GM12878 (cell line): Measurements from ENCODE around the gene HEG1. TPM values are rescaled to one million over a fixed set of nuclear protein-coding genes. Genes with fewer than 3 reads are reported as not detected.

ENCODE experiments used
- ATAC-seq: fragments of 200-7000 bp; cut with Tn5 transposase; 3 replicates; pipeline ENCODE4 v1.9.1; 2020; ENCODE audit warnings: mild to moderate bottlenecking, moderate library complexity
- BruUV-seq: library from RNA; stranded (reverse); fragments of 400-500 nt; replicated peaks from 2 replicates; lab custom pipeline; 2021; lab: Mats Ljungman, UMichigan
- CTCF ChIA-PET: fragments of 300-600 bp; sonication (Branson Sonifier 250); formaldehyde crosslinking; extraction: SDS; loops from one replicate; lab custom pipeline; 2021; ENCODE audit warnings: inconsistent platforms; lab: Yijun Ruan, JAX
- POLR2A ChIA-PET: fragments of 350-600 bp; formaldehyde crosslinking; extraction: SDS; loops from one replicate; lab custom pipeline; 2021; ENCODE audit warnings: inconsistent platforms; lab: Charles Lee
- RAD21 ChIA-PET: fragments of 300-600 bp; sonication (Branson Sonifier 250); formaldehyde crosslinking; loops from one replicate; lab custom pipeline; 2023; ENCODE audit warnings: antibody characterized with exemption; ENCODE audit not compliant: unreplicated experiment; lab: Charles Lee
- SMC1A ChIA-PET: fragments of 300-600 bp; sonication (Branson Sonifier 250); formaldehyde crosslinking; loops from one replicate; lab custom pipeline; 2023; ENCODE audit not compliant: unreplicated experiment, uncharacterized antibody; lab: Charles Lee
- DNase-seq: peaks from one replicate; pipeline ENCODE4 v3.0.0-alpha.2; 2011; ENCODE audit warnings: low read depth, low spot score
- FAIRE-seq: peaks from 3 replicates; lab custom pipeline; 2011; peaks lifted over from hg19 to GRCh38; lab: Jason Lieb, UNC
- H2AFZ ChIP-seq: 2 replicates; pipeline ENCODE4 v1.6.0; 2011; ENCODE audit warnings: low read depth, low read length, control low read depth; ENCODE audit not compliant: control insufficient read depth
- H3K27ac ChIP-seq: 2 replicates; pipeline ENCODE4 v1.5.1; 2011; ENCODE audit warnings: control low read depth; ENCODE audit not compliant: control insufficient read depth, insufficient read depth
- H3K27me3 ChIP-seq, 2 experiments: replicated peaks in 1 of 2; 2 replicates each; pipeline versions ENCODE4 v1.6.0 to v1.6.1; 2011; ENCODE audit warnings: low read length in 1 of 2; ENCODE audit not compliant: control insufficient read depth in 2 of 2, insufficient read depth in 2 of 2
- H3K36me3 ChIP-seq, 2 experiments: 2 replicates each; pipeline ENCODE4 v1.5.1; 2011; ENCODE audit warnings: low read length in 1 of 2; ENCODE audit not compliant: control insufficient read depth in 2 of 2, insufficient read depth in 2 of 2
- H3K4me1 ChIP-seq: 2 replicates; pipeline ENCODE4 v1.6.1; 2011; ENCODE audit warnings: mild to moderate bottlenecking, low read length, moderate library complexity, mixed read lengths; ENCODE audit not compliant: control insufficient read depth, insufficient read depth
- H3K4me2 ChIP-seq: 2 replicates; pipeline ENCODE4 v1.6.0; 2011; ENCODE audit warnings: control low read depth; ENCODE audit not compliant: control insufficient read depth, insufficient read depth
- H3K4me3 ChIP-seq: fragments of 200-600 bp; sonication (generic); 2 replicates; pipeline ENCODE4 v1.5.1; 2016
- H3K79me2 ChIP-seq: 2 replicates; pipeline ENCODE4 v1.6.0; 2011; ENCODE audit warnings: low read length; ENCODE audit not compliant: control insufficient read depth, insufficient read depth
- H3K9ac ChIP-seq: 2 replicates; pipeline ENCODE4 v1.8.0; 2011; ENCODE audit warnings: low read length, control low read depth, mixed read lengths; ENCODE audit not compliant: control insufficient read depth, insufficient read depth
- H3K9me3 ChIP-seq: replicated peaks from 3 replicates; pipeline ENCODE4 v1.5.1; 2011; ENCODE audit warnings: mild to moderate bottlenecking, low read length; ENCODE audit not compliant: control insufficient read depth, insufficient read depth
- H4K20me1 ChIP-seq: 2 replicates; pipeline ENCODE4 v1.6.0; 2011; ENCODE audit not compliant: control insufficient read depth, insufficient read depth
- BCL3 ChIP-seq: IDR thresholded peaks from 2 replicates; pipeline ENCODE4 v1.6.1; 2011; ENCODE audit warnings: borderline replicate concordance, low read depth, mild to moderate bottlenecking, moderate library complexity, low read length; ENCODE audit not compliant: insufficient read depth, poor library complexity, severe bottlenecking
- BCLAF1 ChIP-seq: fragments of 450-650 bp; IDR thresholded peaks from 2 replicates; pipeline ENCODE4 v1.6.1; 2017; ENCODE audit warnings: antibody characterized with exemption, mild to moderate bottlenecking, moderate library complexity
- CREM ChIP-seq: IDR thresholded peaks from 2 replicates; pipeline ENCODE4 v1.6.1; 2014; ENCODE audit warnings: antibody characterized with exemption, low read depth
- NR2C2 ChIP-seq: IDR thresholded peaks from 2 replicates; pipeline ENCODE4 v1.6.1; 2011; ENCODE audit warnings: borderline replicate concordance, low read depth; ENCODE audit not compliant: control insufficient read depth, insufficient read length
- ZBTB4 ChIP-seq: fragments of 450-650 bp; formaldehyde crosslinking; IDR thresholded peaks from 2 replicates; pipeline ENCODE4 v1.4.0; 2022; ENCODE audit warnings: mild to moderate bottlenecking, moderate library complexity
- ZNF384 ChIP-seq: IDR thresholded peaks from 2 replicates; pipeline ENCODE4 v1.6.1; 2012; ENCODE audit warnings: low read depth, mild to moderate bottlenecking, low read length, improper control_type of control experiment, borderline replicate concordance
- WGBS: methylation state at CpG from one replicate; pipeline ENCODE4 v1.1.6; 2016; ENCODE audit warnings: low lambda C conversion rate; ENCODE audit not compliant: insufficient replicate concordance, insufficient coverage; ENCODE audit errors: missing lambda C conversion rate; 5-methylcytosine and 5-hydroxymethylcytosine counted together
- in situ Hi-C: fragments of 300-500 bp; cut with MboI; formaldehyde crosslinking; loops from 9 replicates; pipeline ENCODE4 v1.14.3; 2018; ENCODE audit warnings: mixed read lengths
- intact Hi-C: fragments of 100-400 bp; cut with micrococcal nuclease; formaldehyde crosslinking; loops from one replicate; pipeline ENCODE4 v1.14.2; 2022; ENCODE audit not compliant: unreplicated experiment
- polyA plus RNA-seq, 11 experiments: library from polyadenylated mRNA; depleted of rRNA in 4 of 11; unstranded in 6 of 11; stranded (reverse) in 5 of 11; fragments of >200 nt; fragmentation: Nextera tagmentation in 4 of 11; fragmentation: Illumina TruSeq in 1 of 11; extraction: Ambion mirVana in 4 of 11; extraction: Trizol in 1 of 11; gene quantifications; 1 replicate in 1 of 11; 2 replicates in 10 of 11; pipeline versions ENCODE4 v1.2.1 to v1.2.3, GENCODE V29; 2011 to 2016; ENCODE audit warnings: inconsistent platforms in 2 of 11, missing spikeins in 2 of 11, low read depth in 1 of 11
- total RNA-seq, 4 experiments: library from RNA; depleted of rRNA in 3 of 4; stranded (reverse); fragments of >200 nt in 3 of 4; fragmentation: Illumina TruSeq in 1 of 4; extraction: Trizol in 1 of 4; gene quantifications; 2 replicates each; pipeline versions ENCODE4 v1.2.1 to v1.2.3, GENCODE V29; 2013 to 2021

HEG1 gene
- total and polyA plus RNA-seq, 10 of the 15 experiments (the other 5 are each of a cell fraction or from before 2014, with no cell fraction given), result 2.2 to 32.1 (median 7.6) TPM

- Histone ChIP-seq H3K4me1 (no peaks in the 10 kb centered on the region), H3K4me2 (no peak overlapping the region), H3K9me3 (peaks cover 2% of the 10 kb centered on the region; the same call in 2 of the 3 replicates), H4K20me1 (no peaks in the 10 kb centered on the region), H3K27me3 (no peaks in the 10 kb centered on the region), H3K9ac (no peak overlapping the region), H3K27ac (no peak overlapping the region), H2AFZ (no peak overlapping the region), H3K79me2 (peaks cover 3% of the 10 kb centered on the region), H3K4me3 (no peak overlapping the region), H3K36me3 (peaks cover 3 to 29% of the 10 kb centered on the region in 2 experiments)
- no peak for FAIRE-seq
- CTCF ChIA-PET, result no interaction called here
- no peak for TF ChIP-seq ZBTB4 (CRISPR knock-in tag)
- TF ChIP-seq ZNF384, result no peak
- TF ChIP-seq NR2C2, result no peak
- TF ChIP-seq CREM, result no peak
- TF ChIP-seq BCL3, result no peak
- TF ChIP-seq BCLAF1, result no peak
- ATAC-seq, result no peak
- no TSS peak for BruUV-seq
- SMC1A ChIA-PET, result no interaction called here
- no peak for DNase-seq
- in situ Hi-C loops, result no loop called here
- intact Hi-C loops, result no loop called here
- WGBS, result 75% methylated on average over 6 of the region's 6 CpGs
- RAD21 ChIA-PET, result no interaction called here
- POLR2A ChIA-PET, result no interaction called here
Observed at GRCh38 chr3:125087768-125088391, 32.1 kb upstream of the HEG1 start.
